ENCODE data around the gene CNTNAP5.

Gene CNTNAP5

GRCh38 chr2:124437811-124438210 is 412.7 kb downstream of the CNTNAP5 start:
- DNase-seq (ENCODE audit: low spot score) = no peak

- no peak for DNase-seq (ENCODE audit: low spot score)
Observed at GRCh38 chr2:124450481-124450880, 425.4 kb downstream of the CNTNAP5 start.

GRCh38 chr2:124476291-124476690 is 451.2 kb downstream of the CNTNAP5 start:
- DNase-seq (ENCODE audit: low spot score) = no peak

- no peak for DNase-seq (ENCODE audit: low spot score)
Observed at GRCh38 chr2:124478761-124479160, 453.7 kb downstream of the CNTNAP5 start.

GRCh38 chr2:124480958-124481357 is 455.9 kb downstream of the CNTNAP5 start:
- no peak for DNase-seq (ENCODE audit: low spot score)

GRCh38 chr2:124482044-124482443 is 457.0 kb downstream of the CNTNAP5 start:
- DNase-seq (ENCODE audit: low spot score) = no peak

GRCh38 chr2:124482551-124482950 is 457.5 kb downstream of the CNTNAP5 start:
- no peak for DNase-seq (ENCODE audit: low spot score)

GRCh38 chr2:124485659-124486058 is 460.6 kb downstream of the CNTNAP5 start:
- no peak for DNase-seq (ENCODE audit: low spot score)

GRCh38 chr2:124489686-124490085 is 464.6 kb downstream of the CNTNAP5 start:
- DNase-seq (ENCODE audit: low spot score) = no peak

GRCh38 chr2:124501575-124502152 is 476.6 kb downstream of the CNTNAP5 start:
- no peak for DNase-seq (ENCODE audit: low spot score)

GRCh38 chr2:124514236-124514635 is 489.1 kb downstream of the CNTNAP5 start:
- DNase-seq (ENCODE audit: low spot score) = no peak

- no peak for DNase-seq (ENCODE audit: low spot score)
Observed at GRCh38 chr2:124520953-124521352, 495.9 kb downstream of the CNTNAP5 start.

- DNase-seq (ENCODE audit: low spot score) = no peak
Observed at GRCh38 chr2:124523096-124523495, 498.0 kb downstream of the CNTNAP5 start.

GRCh38 chr2:124524155-124524915 is 499.2 kb downstream of the CNTNAP5 start:
- DNase-seq (ENCODE audit: low spot score) = no peak

GRCh38 chr2:124526221-124526620 is 501.1 kb downstream of the CNTNAP5 start:
- DNase-seq (ENCODE audit: low spot score) = no peak

GRCh38 chr2:124530203-124530602 is 505.1 kb downstream of the CNTNAP5 start:
- no peak for DNase-seq (ENCODE audit: low spot score)

- no peak for DNase-seq (ENCODE audit: low spot score)
Observed at GRCh38 chr2:124533226-124533954, 508.3 kb downstream of the CNTNAP5 start.

GRCh38 chr2:124534028-124534427 is 508.9 kb downstream of the CNTNAP5 start:
- no peak for DNase-seq (ENCODE audit: low spot score)

- no peak for DNase-seq (ENCODE audit: low spot score)
Observed at GRCh38 chr2:124535816-124536215, 510.7 kb downstream of the CNTNAP5 start.

GRCh38 chr2:124536591-124536990 is 511.5 kb downstream of the CNTNAP5 start:
- no peak for DNase-seq (ENCODE audit: low spot score)

- DNase-seq (ENCODE audit: low spot score) = no peak
Observed at GRCh38 chr2:124538549-124538948, 513.5 kb downstream of the CNTNAP5 start.

GRCh38 chr2:124540805-124541204 is 515.7 kb downstream of the CNTNAP5 start:
- DNase-seq (ENCODE audit: low spot score) = no peak
